OCI-LY1 (cell line): Measurements from ENCODE around the gene FGF14.

ENCODE experiments used
- CTCF ChIP-seq: fragments of 200-600 bp; sonication (generic), shearing (Covaris generic); IDR thresholded peaks from 2 replicates; pipeline ENCODE4 v1.5.1; 2017; ENCODE audit warnings: mild to moderate bottlenecking, antibody characterized with exemption, low read length, moderate library complexity, mixed read lengths
- EZH2 ChIP-seq: fragments of 200-600 bp; sonication (generic), shearing (Covaris generic); IDR thresholded peaks from 2 replicates; pipeline ENCODE4 v1.8.0; 2017; ENCODE audit warnings: borderline replicate concordance, mixed run types, mild to moderate bottlenecking, antibody characterized with exemption, low read length, moderate library complexity, mixed read lengths

- TF ChIP-seq CTCF (no peak), EZH2 (no peak)
Observed at GRCh38 chr13:102207680-102208342, 194.0 kb downstream of the FGF14 start.
